ENCODE data around the gene CEACAM6. TPM values are rescaled to one million over a fixed set of nuclear protein-coding genes. Genes with fewer than 3 reads are reported as not detected.

Gene CEACAM6
- total and polyA plus RNA-seq, 2 donors from 2014 or later: not detected

DNA sequence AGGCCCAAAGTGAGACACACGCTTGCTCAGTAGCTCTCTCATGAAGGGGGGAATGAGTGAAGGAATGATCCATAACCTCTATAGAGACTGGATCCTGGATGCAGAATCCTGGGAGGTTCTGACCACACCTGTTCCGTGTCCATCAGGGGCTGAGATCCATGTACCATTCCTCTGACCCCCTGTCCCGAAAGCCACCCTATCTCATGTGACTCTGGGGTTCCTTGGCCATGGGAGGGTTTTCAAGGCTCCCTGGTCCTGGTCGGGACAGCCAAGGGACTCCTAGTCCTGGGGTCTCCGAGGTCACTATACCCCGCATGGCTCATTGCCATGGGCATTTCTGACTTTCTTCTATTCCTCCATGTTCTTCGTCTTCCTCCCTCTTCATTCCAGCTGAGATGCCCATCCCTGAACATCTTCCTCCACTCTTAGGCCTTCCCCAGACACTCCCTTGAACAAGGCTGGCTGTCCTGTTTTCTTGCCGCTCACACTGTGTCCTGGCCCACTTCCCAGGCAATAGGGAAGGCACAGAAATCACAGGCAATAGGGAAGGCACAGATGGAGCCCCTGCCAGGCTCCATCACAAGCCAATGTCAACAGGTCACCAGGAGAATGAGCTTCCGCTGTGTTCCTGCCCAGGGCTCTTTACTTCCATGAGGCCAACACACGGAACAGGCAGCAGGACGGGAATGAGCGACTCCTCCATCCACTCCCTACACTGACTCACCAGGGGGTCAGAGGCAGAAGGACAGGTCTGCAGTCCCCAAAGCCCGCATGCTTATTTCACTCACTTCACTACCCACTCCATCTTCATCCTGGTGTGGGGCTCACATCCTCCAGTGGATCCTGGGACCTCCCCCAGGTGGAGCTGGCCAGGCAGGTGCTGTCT is 43.7 kb upstream of the CEACAM6 start:
- TF ChIP-seq, protein P1, sequence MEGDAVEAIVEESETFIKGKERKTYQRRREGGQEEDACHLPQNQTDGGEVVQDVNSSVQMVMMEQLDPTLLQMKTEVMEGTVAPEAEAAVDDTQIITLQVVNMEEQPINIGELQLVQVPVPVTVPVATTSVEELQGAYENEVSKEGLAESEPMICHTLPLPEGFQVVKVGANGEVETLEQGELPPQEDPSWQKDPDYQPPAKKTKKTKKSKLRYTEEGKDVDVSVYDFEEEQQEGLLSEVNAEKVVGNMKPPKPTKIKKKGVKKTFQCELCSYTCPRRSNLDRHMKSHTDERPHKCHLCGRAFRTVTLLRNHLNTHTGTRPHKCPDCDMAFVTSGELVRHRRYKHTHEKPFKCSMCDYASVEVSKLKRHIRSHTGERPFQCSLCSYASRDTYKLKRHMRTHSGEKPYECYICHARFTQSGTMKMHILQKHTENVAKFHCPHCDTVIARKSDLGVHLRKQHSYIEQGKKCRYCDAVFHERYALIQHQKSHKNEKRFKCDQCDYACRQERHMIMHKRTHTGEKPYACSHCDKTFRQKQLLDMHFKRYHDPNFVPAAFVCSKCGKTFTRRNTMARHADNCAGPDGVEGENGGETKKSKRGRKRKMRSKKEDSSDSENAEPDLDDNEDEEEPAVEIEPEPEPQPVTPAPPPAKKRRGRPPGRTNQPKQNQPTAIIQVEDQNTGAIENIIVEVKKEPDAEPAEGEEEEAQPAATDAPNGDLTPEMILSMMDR (IDR thresholded peaks at IDR 0.05; ENCODE audit: borderline replicate concordance, extremely low read depth, insufficient read depth): no peak
- Histone ChIP-seq H3K9ac (ENCODE audit: low read length in 3 of 3) (no peak overlapping the region), H3K4me1 (ENCODE audit: control insufficient read depth in 2 of 3, insufficient read depth in 2 of 3, low read depth in 1 of 3, low read length in 3 of 3) (no peaks in the 10 kb centered on the region), H3K9me3 (ENCODE audit: control insufficient read depth in 2 of 3, insufficient read depth in 1 of 3, low read length in 3 of 3) (no peaks in the 10 kb centered on the region), H3K36me3 (ENCODE audit: control insufficient read depth in 2 of 3, insufficient read depth in 3 of 3, low read length in 3 of 3) (no peaks in the 10 kb centered on the region), H3K4me3 (ENCODE audit: low read length in 3 of 3) (no peak overlapping the region), H3K27me3 (ENCODE audit: control insufficient read depth, insufficient read depth, low read length) (no peaks in the 10 kb centered on the region), H3K27ac (ENCODE audit: low read depth in 2 of 2, low read length in 2 of 2) (no peak overlapping the region)
- DNase-seq (no peak), FAIRE-seq (no peak)
- intact Hi-C loops (cut with DNase I): no loop called here

GRCh38 chr19:41714598-41714997 is 40.7 kb upstream of the CEACAM6 start:
- H3K9me3 ChIP-seq (ENCODE audit: control insufficient read depth in 2 of 3, insufficient read depth in 1 of 3, low read length in 3 of 3): no peaks in the 10 kb centered on the region
- DNase-seq (no peak), FAIRE-seq (no peak)
- no peak overlapping the region for H3K27ac ChIP-seq (ENCODE audit: low read depth in 2 of 2, low read length in 2 of 2)
- no peak overlapping the region for H3K9ac ChIP-seq (ENCODE audit: low read length in 3 of 3)
- intact Hi-C loops (cut with DNase I): no loop called here
- no peaks in the 10 kb centered on the region for H3K36me3 ChIP-seq (ENCODE audit: control insufficient read depth in 2 of 3, insufficient read depth in 3 of 3, low read length in 3 of 3)
- no peak overlapping the region for H3K4me3 ChIP-seq (ENCODE audit: low read length in 3 of 3)
- H3K27me3 ChIP-seq (ENCODE audit: control insufficient read depth, insufficient read depth, low read length): no peaks in the 10 kb centered on the region
- TF ChIP-seq, protein P1 (IDR thresholded peaks at IDR 0.05; ENCODE audit: borderline replicate concordance, extremely low read depth, insufficient read depth): no peak
- no peaks in the 10 kb centered on the region for H3K4me1 ChIP-seq (ENCODE audit: control insufficient read depth in 2 of 3, insufficient read depth in 2 of 3, low read depth in 1 of 3, low read length in 3 of 3)

GRCh38 chr19:41718761-41719160 is 36.6 kb upstream of the CEACAM6 start:
- TF ChIP-seq, protein P1 (IDR thresholded peaks at IDR 0.05; ENCODE audit: borderline replicate concordance, extremely low read depth, insufficient read depth): no peak
- intact Hi-C loops (cut with DNase I): no loop called here
- Histone ChIP-seq H3K4me1 (ENCODE audit: control insufficient read depth in 2 of 3, insufficient read depth in 2 of 3, low read depth in 1 of 3, low read length in 3 of 3) (no peaks in the 10 kb centered on the region), H3K4me3 (ENCODE audit: low read length in 3 of 3) (no peak overlapping the region), H3K9ac (ENCODE audit: low read length in 3 of 3) (no peak overlapping the region), H3K36me3 (ENCODE audit: control insufficient read depth in 2 of 3, insufficient read depth in 3 of 3, low read length in 3 of 3) (no peaks in the 10 kb centered on the region), H3K27me3 (ENCODE audit: control insufficient read depth, insufficient read depth, low read length) (no peaks in the 10 kb centered on the region), H3K9me3 (ENCODE audit: control insufficient read depth in 2 of 3, insufficient read depth in 1 of 3, low read length in 3 of 3) (no peaks in the 10 kb centered on the region), H3K27ac (ENCODE audit: low read depth in 2 of 2, low read length in 2 of 2) (no peak overlapping the region)
- no peak for FAIRE-seq
- DNase-seq: no peak

Measured in kidney (tissue), 14 donors.